HL-60 (cell line): Measurements from ENCODE around the gene MOB2.

Source experiments
- DNase-seq, 2 experiments: peaks; one replicate each; pipeline ENCODE4 v3.0.0-alpha.2; 2010 to 2020; ENCODE audit warnings: low read depth in 1 of 2, low spot score in 1 of 2
- H3K27ac ChIP-seq: fragments of 250-450 bp; sonication (Bioruptor Pico); replicated peaks from 2 replicates; pipeline ENCODE4 v1.5.1; 2020; ENCODE audit warnings: mild to moderate bottlenecking, moderate library complexity
- H3K27me3 ChIP-seq: fragments of 250-450 bp; sonication (Bioruptor Pico); 2 replicates; pipeline ENCODE4 v1.5.1; 2021; ENCODE audit warnings: mild to moderate bottlenecking, moderate library complexity; ENCODE audit not compliant: insufficient read depth, poor library complexity, severe bottlenecking
- H3K4me3 ChIP-seq: replicated peaks from 2 replicates; pipeline ENCODE4 v1.5.1; 2011; ENCODE audit warnings: mild to moderate bottlenecking, control low read depth, low read length; ENCODE audit not compliant: insufficient read depth
- CTCF ChIP-seq: IDR thresholded peaks from one replicate; pipeline ENCODE4 v1.5.1; 2011; ENCODE audit warnings: low read length, control low read depth, inconsistent platforms; ENCODE audit not compliant: insufficient read depth
- GABPA ChIP-seq: IDR thresholded peaks from 2 replicates; pipeline ENCODE4 v1.6.1; 2012; ENCODE audit warnings: low read depth
- POLR2AphosphoS5 ChIP-seq: IDR thresholded peaks from 2 replicates; pipeline ENCODE4 v1.6.1; 2012; ENCODE audit warnings: low read depth
- SPI1 ChIP-seq: IDR thresholded peaks from 2 replicates; pipeline ENCODE4 v1.6.1; 2012; ENCODE audit warnings: low read depth, mild to moderate bottlenecking, borderline replicate concordance
- TF ChIP-seq, protein P1 (sequence below): IDR thresholded peaks from 2 replicates; pipeline ENCODE4 v1.6.1; 2012; ENCODE audit warnings: low read depth; ENCODE audit not compliant: insufficient replicate concordance

MOB2 gene

DNA sequence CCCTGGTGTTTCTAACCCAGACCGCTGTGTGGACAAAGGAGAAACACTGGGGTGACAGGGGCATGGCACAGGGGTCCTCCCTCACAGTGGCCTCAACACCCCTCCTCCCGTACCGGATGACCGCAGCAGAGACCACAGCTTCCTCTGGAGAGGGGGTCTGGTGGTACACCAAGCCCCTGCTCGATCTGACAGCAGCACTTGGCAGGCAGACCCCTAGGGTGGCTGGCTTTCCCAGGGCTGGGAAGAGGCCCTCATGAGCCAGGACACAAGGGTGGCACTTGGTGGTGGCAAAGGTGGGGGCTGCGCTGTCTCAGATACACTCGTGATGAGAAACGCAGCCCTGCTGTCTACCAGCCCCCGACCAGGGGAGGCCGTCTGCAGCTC, 46.8 kb upstream of the MOB2 start:
- Histone ChIP-seq H3K4me3 (no peak overlapping the region), H3K27me3 (no peaks in the 10 kb centered on the region), H3K27ac (no peak overlapping the region)
- DNase-seq, result no peak
- no peak for TF ChIP-seq POLR2AphosphoS5
- TF ChIP-seq, protein P1, sequence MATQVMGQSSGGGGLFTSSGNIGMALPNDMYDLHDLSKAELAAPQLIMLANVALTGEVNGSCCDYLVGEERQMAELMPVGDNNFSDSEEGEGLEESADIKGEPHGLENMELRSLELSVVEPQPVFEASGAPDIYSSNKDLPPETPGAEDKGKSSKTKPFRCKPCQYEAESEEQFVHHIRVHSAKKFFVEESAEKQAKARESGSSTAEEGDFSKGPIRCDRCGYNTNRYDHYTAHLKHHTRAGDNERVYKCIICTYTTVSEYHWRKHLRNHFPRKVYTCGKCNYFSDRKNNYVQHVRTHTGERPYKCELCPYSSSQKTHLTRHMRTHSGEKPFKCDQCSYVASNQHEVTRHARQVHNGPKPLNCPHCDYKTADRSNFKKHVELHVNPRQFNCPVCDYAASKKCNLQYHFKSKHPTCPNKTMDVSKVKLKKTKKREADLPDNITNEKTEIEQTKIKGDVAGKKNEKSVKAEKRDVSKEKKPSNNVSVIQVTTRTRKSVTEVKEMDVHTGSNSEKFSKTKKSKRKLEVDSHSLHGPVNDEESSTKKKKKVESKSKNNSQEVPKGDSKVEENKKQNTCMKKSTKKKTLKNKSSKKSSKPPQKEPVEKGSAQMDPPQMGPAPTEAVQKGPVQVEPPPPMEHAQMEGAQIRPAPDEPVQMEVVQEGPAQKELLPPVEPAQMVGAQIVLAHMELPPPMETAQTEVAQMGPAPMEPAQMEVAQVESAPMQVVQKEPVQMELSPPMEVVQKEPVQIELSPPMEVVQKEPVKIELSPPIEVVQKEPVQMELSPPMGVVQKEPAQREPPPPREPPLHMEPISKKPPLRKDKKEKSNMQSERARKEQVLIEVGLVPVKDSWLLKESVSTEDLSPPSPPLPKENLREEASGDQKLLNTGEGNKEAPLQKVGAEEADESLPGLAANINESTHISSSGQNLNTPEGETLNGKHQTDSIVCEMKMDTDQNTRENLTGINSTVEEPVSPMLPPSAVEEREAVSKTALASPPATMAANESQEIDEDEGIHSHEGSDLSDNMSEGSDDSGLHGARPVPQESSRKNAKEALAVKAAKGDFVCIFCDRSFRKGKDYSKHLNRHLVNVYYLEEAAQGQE, result no peak
- TF ChIP-seq SPI1, result no peak
- no peak for TF ChIP-seq CTCF
- no peak for TF ChIP-seq GABPA

GRCh38 chr11:1532606-1533341, 46.2 kb upstream of the MOB2 start:
- Histone ChIP-seq H3K4me3 (no peak overlapping the region), H3K27me3 (no peaks in the 10 kb centered on the region), H3K27ac (no peak overlapping the region)
- no peak for DNase-seq
- no peak for TF ChIP-seq GABPA
- TF ChIP-seq POLR2AphosphoS5, result no peak
- no peak for TF ChIP-seq CTCF
- TF ChIP-seq, protein P1, result no peak
- no peak for TF ChIP-seq SPI1

- no peak for DNase-seq
- H3K27me3 ChIP-seq, result no peaks in the 10 kb centered on the region
- TF ChIP-seq SPI1, result no peak
- no peak for TF ChIP-seq CTCF
- no peak for TF ChIP-seq POLR2AphosphoS5
- TF ChIP-seq, protein P1, result no peak
- no peak for TF ChIP-seq GABPA
- no peak overlapping the region for H3K4me3 ChIP-seq
- no peak overlapping the region for H3K27ac ChIP-seq
Measured at GRCh38 chr11:1532014-1532586, 45.5 kb upstream of the MOB2 start.
